NOMO-1 treated with DMSO at 0.1 percent for 48 hours (cell line): ENCODE measurements around the gene EPC2.
"Not testable (repeated sequence)": the region's sequence is repeated elsewhere in the genome, so short reads cannot be mapped to it uniquely, and the experiment has no call there.

ENCODE experiments used
- DNase-seq: peaks from one replicate; lab custom pipeline; 2025; ENCODE audit not compliant: unreplicated experiment; lab: John Stamatoyannopoulos, UW

EPC2 gene

GRCh38 chr2:148674063-148675020 is 29.8 kb downstream of the EPC2 start:
- peak; percentile 26 for DNase-seq

DNA sequence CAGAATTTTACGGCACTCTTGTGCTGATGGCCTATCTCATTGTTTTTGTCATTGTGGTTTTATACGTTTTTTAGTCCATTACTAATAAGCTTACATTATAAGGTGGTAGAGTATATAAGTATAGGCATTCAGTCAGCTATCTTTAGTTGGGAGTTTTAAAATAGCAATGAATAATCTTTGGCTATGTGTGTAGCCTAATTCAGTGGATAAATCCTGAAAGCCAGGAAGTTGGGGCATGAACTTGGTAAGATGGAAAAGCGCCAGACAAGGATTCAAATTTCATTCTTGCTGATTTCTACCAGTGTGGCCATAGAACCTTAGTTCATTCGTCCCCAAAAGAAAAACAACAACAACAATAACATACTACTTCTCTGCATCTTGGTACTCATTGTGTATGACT is 31.2 kb downstream of the EPC2 start:
- no peak for DNase-seq

- not testable (repeated sequence) for DNase-seq
These were observed 34.0 kb downstream of the EPC2 start for GRCh38 chr2:148678302-148679179.

DNA sequence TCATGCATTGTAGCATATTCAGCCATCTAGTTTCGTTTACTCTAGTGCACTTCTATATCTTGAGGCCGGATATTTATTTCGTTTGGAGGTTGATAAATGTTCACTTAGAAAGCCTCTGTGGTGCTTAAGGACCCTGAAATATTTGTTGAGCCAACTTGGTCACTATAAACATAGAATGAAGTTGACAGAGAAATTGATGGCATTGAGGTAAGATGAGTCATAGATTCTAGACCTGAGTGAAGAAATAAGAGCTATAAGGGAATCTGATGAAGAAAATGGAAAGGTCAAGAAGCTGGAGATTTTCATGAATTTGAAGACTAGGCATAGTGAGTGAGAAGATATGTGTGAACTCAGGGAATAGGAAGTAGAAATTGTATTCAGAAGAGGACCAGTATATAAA is 35.9 kb downstream of the EPC2 start:
- no peak for DNase-seq

DNA sequence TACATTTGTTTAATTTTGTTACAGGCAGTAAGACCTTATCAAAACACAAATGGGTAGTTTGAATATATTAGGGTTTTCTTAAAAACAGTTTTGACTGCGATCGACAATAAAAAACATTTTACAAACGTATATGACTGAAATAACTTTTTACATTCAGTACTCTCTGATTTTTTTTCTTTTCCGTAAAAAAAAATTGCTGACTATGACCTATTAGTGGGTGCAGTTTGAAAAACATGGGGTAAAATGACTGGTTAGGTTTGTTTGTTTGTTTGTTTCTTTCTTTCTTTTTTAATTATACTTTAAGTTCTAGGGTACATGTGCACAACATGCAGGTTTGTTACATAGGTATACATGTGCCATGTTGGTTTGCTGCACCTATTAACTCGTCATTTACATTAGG is 36.9 kb downstream of the EPC2 start:
- DNase-seq, result no peak

DNA sequence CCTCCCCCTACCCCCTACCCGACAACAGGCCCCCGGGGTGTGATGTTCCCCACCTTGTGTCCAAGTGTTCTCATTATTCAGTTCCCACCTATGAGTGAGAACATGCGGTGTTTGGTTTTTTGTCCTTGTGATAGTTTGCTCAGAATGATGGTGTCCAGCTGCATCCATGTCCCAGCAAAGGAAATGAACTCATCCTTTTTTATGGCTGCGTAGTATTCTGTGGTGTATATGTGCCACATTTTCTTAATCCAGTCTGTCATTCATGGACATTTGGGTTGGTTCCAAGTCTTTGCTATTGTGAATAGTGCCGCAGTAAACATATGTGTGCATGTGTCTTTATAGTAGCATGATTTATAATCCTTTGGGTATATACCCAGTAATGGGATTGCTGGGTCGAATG is 37.3 kb downstream of the EPC2 start:
- not testable (repeated sequence) for DNase-seq

DNA sequence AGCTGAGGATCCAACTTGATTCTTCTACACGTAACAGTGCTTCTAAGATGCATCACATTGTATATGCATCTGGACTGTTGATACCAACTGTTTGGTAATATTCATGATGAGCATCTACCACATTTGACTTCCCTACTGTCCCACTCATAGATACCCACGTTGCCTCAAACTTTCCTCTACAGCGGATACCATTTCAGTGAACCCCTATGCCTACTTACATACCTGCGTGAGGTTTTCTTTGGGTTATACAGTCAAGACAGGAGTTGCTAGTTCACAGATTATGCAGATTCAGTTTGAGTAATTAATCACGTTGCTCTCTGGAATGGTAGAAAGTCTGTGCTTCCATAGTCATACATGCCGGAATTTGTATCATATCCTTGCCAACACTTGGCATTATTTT is 40.0 kb downstream of the EPC2 start:
- DNase-seq, result no peak

DNA sequence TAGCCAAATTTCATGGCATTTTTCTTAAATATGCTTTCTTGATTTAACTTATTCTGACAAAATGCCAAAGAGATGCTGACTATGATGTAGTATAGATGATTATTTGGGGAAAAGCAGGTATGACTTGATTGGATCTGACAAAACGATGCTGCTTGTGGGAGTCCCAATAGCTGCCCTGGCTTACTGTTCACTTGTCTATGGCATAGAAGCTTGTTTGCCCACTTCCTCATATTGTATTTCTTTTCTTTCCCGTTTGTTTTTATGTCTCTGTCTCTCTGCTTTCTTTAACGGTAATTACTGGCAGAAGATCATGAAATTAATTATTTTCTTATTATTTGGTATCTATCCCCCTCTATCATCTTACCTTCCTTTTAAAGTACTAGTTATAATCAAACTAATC is 43.0 kb downstream of the EPC2 start:
- no peak for DNase-seq

GRCh38 chr2:148688011-148688410 is 43.5 kb downstream of the EPC2 start:
- not testable (repeated sequence) for DNase-seq

DNA sequence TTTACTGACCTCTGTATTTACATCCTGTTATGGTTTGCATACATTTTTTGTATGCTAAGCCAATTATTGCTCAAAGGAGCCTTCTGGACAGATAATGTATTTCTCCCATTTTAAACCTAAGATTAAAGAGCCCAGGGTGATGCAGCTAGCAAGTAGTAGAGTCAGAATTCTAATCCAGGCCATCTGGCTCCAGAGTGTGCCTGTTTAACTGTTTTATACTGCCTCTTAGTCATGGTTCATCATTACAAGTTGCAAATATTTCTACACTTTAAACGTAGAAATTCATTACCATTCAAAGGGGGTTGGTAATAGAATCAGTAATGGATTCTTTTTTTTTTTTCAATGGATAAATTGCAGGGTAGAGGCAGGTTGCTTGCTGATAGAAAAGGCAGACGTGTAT is 52.4 kb downstream of the EPC2 start:
- DNase-seq, result no peak

- no peak for DNase-seq
These were observed 55.3 kb downstream of the EPC2 start for GRCh38 chr2:148699830-148700229.

GRCh38 chr2:148701039-148701438 is 56.5 kb downstream of the EPC2 start:
- DNase-seq, result no peak

- DNase-seq, result no peak
These were observed 57.3 kb downstream of the EPC2 start for GRCh38 chr2:148701877-148702276.

- DNase-seq, result no peak
These were observed 57.9 kb downstream of the EPC2 start for GRCh38 chr2:148702475-148702874.

DNA sequence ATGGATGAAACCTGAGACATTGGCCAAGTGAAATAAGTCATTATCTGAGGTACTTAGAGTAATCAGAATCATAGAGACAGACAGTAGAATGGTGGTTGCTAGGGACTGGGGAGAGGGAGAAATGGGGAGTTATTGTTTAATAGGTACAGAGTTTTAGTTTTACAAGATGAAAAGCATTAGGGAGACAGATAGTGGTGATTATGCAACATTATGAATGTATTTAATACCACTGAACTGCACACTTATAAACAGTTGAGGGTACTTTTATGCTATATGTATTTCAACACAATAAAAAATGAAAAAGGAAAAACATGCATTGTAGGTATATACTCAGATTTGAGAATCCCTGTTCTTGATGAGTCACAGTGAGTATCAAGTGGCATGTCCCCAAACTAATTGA is 59.7 kb downstream of the EPC2 start:
- no peak for DNase-seq

GRCh38 chr2:148716378-148716920 is 71.9 kb downstream of the EPC2 start:
- no peak for DNase-seq

DNA sequence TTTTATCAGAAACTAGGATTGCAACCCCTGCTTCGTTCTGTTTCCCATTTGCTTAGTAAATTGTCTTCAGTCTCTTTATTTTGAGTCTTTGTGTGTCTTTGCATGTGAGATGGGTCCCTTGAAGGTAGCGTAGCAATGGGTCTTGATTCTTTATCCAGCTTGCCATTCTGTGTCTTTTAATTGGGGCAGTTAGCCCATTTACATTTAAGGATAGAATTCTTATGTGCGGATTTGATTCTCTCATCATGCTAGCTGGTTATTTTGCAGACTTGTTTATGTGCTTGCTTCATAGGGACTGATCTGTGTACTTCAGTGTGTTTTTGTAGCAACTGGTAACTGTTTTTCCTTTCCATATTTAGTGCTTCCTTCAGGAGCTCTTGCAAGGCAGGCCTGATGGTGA is 73.5 kb downstream of the EPC2 start:
- no peak for DNase-seq

GRCh38 chr2:148719195-148719749 is 74.7 kb downstream of the EPC2 start:
- no peak for DNase-seq

- no peak for DNase-seq
These were observed 75.4 kb downstream of the EPC2 start for GRCh38 chr2:148719941-148720436.

GRCh38 chr2:148720501-148721001 is 76.0 kb downstream of the EPC2 start:
- no peak for DNase-seq

- DNase-seq, result no peak
These were observed 77.0 kb downstream of the EPC2 start for GRCh38 chr2:148721520-148721931.
